ENCODE data around the gene SLC6A15.

GRCh38 chr12:84920331-84920730 lies 7.7 kb upstream of the SLC6A15 start:
- TF ChIP-seq POLR2A (IDR thresholded peaks at IDR 0.05): no peak
- no peak for TF ChIP-seq CTCF (IDR thresholded peaks at IDR 0.05)
